Fibroblast of upper back skin (primary cell): ENCODE results near the gene DUSP9.

Experiments
- DNase-seq: peaks from one replicate; pipeline ENCODE4 v3.0.0-alpha.2; 2013

Gene DUSP9

DNA sequence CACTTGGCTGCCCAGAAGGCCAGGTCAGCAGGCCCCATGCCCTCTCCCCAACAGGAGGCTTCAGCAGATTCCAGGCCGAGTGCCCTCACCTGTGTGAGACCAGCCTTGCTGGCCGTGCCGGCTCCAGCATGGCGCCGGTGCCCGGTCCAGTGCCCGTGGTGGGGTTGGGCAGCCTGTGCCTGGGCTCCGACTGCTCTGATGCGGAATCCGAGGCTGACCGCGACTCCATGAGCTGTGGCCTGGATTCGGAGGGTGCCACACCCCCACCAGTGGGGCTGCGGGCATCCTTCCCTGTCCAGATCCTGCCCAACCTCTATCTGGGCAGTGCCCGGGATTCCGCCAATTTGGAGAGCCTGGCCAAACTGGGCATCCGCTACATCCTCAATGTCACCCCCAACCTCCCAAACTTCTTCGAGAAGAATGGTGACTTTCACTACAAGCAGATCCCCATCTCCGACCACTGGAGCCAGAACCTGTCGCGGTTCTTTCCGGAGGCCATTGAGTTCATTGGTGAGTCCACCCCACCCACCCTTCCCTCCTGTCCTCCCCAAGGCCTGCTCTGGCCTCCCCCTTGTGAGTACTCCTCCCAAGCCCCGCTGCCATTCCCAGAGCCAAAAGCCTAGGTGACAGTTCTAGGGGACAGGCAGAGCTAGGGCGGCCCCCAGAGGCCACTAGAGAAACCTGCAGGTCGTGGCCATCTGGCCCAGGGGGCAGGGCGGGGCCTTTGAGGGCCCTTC is 2.3 kb downstream of the DUSP9 start:
- DNase-seq, result no peak

DNA sequence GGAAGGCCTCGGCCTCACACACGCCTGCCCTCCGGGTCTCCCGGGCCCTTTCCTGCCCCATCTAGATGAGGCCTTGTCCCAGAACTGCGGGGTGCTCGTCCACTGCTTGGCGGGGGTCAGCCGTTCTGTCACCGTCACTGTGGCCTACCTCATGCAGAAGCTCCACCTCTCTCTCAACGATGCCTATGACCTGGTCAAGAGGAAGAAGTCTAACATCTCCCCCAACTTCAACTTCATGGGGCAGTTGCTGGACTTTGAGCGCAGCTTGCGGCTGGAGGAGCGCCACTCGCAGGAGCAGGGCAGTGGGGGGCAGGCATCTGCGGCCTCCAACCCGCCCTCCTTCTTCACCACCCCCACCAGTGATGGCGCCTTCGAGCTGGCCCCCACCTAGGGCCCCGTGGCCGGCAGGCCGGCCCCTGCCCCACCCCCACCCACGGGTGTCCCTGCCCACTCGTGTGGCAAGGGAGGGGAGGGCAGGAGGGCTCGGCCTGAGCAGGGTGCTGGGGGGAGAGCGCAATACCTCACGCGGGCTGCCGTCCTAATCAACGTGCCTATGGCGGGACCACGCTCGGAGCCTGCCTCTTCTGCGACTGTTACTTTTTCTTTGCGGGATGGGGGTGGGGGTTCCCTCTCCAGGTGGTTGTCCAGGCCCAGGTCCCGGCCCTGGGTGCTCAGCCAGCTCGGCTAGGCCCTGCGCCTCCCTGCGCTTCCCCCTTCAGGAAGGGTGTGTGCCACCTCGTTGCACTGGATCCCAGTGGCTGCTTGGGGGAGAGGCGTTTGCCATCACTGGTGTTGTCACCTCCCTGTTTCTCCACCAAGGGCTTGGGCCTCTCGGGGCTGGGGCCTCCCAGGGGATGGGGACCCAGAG is 3.1 kb downstream of the DUSP9 start:
- DNase-seq, result no peak

DNA sequence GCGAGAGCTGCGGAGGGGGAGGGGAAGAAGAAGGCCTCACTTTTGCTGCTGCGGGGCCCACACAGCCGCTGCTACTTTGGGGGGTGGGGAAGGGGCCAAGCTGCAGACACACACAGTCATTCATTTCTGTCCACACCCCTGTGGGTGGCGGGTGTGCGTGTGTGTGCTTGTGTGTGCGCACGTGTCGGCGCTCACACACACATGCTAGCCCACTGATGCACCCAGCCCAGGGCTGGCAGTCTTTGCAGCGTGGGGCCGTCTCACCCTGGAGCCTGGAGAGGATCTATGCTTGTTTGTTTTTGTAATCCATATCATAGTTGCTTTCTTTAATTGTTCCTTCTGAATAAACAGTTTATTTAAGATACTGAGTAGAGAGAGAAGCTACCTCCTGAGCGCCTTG is 4.0 kb downstream of the DUSP9 start:
- no peak for DNase-seq

DNA sequence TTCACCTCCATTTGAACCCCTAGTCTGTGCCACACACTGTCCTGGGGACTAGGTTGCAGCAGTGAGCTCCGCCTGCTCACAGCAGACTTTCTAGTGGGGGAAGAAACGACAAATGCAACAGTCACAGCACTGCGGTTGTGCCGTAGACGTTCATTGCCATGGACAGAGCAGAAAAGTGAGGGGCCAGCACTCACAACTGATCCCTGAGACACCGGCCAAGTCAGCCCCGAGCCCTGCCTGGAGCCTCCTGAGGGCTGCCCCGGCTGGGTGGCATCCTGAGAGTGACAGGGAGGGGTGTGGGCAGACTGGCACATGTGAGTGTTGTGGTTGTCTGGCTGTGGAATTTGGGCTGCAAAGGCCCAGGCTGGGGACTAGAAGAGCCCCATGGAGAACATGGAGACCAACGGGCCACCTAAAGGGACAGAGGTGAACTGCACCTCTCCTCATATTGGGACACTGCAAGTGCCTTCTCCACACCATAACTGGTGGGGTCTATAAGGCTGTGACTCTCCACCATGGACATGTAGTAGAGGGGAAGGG is 4.6 kb downstream of the DUSP9 start:
- no peak for DNase-seq

DNA sequence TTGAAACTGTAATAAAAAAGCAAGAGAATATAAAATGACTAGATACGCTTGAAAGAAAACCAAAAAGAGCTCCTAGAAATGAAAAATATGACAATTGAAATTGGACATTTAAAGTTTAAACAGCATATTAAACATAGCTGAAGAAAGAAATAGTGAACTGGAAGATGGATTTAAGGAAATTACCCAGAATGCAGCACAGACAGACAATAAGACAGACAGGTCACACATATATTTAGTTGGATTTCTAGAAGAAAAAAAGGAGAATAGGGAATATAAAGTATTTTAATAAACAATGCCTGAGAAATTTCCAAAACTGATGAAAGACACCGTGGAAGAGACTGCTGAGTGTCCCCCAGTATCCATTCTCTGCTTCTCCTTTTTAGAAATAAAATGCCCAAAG is 6.6 kb downstream of the DUSP9 start:
- DNase-seq, result no peak

- no peak for DNase-seq
Measured at GRCh38 chrX:153657161-153657560, 10.2 kb downstream of the DUSP9 start.

GRCh38 chrX:153659268-153659667 is 12.3 kb downstream of the DUSP9 start:
- no peak for DNase-seq

- DNase-seq, result peak; percentile 21
Measured at GRCh38 chrX:153662266-153662665, 15.3 kb downstream of the DUSP9 start.

DNA sequence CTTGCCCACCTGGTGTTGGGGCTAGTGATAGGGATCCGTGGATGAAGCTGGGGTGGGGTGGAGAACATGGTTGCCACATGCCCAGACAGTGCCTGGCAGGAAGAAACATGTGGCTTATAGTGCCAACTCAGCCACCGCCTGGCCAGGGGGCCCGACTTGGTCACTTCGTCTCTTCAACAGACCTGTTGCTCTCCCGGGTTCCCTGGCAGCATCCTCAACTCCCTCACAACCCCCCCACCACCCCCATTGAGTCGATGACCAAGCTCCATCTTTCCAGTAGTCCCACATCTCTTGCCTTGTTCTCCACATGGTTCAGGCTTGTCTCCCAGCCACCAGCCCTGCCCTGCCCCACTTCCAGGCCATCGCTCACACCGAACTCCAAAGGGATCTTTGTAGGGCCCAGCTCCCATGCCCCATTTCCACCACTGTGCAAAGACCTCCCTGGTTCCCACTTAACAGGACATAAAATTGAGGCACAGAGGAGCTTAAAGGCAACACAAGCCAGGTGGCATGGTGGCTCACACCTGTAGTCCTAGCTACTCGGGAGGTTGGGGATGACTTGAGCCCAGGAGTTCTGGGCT is 18.8 kb downstream of the DUSP9 start:
- DNase-seq, result no peak

- DNase-seq, result no peak
Measured at GRCh38 chrX:153667281-153667955, 20.4 kb downstream of the DUSP9 start.

GRCh38 chrX:153667956-153668396 is 21.0 kb downstream of the DUSP9 start:
- peak; percentile 72 for DNase-seq

DNA sequence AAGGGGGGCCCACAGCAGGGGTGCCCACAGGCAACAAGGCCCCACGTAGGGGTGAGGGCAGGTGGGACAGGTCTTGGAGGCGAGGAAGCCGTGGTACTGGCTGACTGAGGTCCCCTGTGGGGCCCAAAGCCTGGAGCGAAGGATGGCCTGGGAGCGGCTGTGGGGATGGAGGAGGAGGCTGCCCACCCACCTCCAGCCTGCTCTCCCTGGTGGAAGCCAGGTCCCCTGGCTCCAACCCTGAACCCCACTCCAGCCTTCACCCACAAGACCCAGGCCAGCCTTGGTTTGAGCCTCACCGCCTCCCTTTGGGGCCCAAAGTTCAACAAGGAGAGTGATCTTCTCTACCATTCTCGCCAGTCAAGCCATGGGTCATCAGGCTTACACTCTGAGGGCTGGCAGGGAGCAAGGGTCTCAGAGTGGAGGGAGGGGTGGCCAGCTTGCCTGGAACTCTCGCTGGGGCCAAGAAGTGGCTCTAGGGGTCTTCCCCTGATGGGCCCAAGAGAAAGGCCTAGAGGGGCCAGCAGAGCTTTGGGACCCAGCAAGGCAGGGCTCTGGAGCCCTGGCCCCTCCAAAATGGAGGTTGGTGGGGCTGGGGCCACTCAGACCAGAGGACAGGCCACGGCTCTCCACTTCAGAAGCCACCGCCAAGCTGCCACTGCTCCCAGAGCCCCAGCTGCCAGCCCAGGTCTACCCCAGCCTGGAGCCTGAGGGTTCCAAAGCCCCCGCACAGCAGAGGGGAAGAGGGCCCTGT is 21.6 kb downstream of the DUSP9 start:
- DNase-seq, result no peak

GRCh38 chrX:153669174-153669890 is 22.3 kb downstream of the DUSP9 start:
- DNase-seq, result no peak

- no peak for DNase-seq
Measured at GRCh38 chrX:153669901-153670731, 23.1 kb downstream of the DUSP9 start.

DNA sequence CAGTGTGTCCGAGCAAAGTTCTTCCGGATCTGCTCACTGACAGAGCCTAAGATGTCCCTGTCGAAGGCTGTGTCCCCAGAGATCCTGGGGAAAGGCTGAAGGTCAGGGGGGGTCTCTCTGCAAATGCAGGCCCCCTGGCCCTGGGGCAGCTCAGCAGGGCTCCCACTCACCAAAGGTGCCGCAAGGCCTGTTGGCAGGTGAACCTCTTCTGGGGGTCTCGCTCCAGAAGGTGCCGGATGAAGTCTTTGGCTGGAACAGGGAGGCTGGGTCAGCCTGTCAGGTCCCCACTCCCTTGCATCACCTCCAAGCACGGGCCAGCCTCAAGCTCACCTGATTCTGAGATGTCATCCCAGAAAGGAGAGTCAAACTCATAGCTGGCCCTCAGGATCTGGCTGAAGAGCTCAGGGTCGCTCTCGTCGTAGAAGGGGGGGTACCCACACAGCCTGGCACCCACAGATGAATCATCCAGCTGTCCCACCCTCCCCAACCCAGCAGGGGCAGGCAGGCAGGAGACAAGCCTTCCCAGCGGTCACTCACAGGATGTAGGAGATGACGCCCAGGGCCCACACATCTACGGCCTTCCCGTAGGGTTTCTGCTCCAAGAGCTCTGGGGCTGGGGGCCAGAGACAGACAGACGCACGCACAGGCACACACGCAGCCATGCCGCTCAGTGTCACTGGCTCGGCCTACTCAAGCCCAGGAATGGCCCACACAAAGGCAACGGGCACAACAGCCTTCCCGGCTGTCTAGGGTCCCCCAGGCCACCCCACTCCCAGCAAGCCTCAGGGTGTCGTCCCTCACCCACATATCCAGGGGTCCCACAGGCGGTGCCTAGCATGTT is 24.0 kb downstream of the DUSP9 start:
- DNase-seq, result no peak

DNA sequence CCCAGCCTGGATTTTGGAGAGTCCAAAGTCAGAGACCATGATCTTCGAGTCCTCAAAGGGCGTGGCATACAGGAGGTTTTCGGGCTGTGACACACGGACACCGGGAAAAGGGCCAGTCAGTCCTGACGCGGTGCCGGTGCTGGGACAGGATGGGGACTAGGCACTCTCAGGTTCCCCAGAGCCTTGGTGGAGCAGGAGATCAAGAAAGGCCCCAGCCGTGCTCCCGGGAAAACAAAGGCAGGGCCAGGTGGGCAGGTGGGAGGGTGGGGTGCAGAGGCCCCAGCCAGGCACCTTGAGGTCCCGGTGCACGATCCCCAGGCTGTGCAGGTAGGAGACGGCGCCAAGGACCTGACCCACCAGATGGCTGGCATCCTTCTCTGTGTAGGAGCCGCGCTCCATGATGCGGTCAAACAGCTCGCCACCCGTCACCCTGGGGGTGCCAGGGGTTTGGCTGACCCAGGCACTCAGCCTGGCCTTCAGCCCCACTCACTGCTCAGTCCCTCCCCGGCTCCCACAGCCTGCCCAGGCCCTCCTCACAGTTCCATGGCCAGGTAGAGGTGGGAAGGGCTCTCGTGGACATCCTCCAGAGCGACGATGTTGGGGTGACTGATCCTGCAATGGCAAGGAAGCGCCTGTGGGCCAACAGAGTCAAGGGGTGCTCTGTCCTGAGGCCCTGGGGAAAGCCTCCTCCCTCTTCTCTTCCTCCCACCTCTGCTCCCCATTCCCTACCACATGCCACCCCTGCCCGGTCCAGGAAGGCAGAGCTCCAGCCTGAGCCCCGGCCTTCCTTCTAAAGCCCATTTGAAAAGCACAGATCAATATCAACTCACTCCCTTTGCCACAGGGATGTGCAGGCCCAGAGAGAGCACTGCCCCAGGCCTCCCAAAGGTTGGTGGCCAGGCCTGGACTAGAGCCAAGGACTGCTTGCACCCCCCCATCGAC is 24.9 kb downstream of the DUSP9 start:
- no peak for DNase-seq

DNA sequence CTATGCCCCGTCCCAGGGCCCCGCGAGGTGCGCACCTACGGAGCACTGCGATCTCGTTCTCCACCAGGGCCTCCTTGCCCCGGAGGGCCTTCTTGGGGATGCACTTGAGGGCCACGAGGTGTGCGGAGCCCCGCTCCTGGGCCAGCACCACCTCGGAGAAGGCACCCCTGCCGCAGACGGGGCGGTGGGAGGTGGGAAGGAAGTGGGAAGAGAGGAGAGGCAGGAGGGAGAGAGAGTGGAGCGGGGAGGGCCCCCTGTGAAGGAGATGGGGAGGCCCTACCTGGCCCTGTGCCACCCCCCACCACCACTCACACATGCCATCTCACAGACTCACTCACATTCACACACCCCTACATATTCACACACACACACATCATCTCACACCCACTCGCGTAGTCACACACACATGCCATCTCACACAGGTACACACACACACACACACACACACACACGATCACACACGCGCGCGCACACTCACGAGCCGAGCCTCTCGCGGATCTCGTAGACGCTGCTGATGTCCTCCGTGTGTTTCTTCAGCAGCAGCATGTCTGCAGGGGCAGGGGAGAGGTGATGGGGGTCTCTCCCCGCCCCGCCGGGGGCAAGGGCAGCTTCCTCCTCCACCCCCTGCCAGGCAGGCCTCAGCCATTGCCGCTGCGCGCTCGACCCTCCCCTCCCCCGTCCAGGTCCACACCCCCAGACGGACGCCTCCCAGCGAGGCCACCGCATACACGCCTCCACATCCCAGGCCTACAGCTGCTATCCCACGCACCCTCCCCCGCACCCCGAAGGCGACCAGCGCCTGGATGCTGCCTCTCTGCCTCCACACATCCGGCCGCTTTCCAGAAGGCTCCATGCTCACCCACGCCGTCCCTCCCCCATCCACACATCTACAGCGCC is 25.8 kb downstream of the DUSP9 start:
- DNase-seq, result no peak
